Raji (cell line): ENCODE measurements around the gene KRTAP10-1.

Source experiments
- POLR2A ChIP-seq: IDR thresholded peaks from 2 replicates; pipeline ENCODE4 v1.6.1; 2011; ENCODE audit warnings: low read depth, low read length, control low read depth; ENCODE audit not compliant: insufficient read depth

KRTAP10-1 gene

GRCh38 chr21:44498280-44499210, 41.5 kb downstream of the KRTAP10-1 start:
- TF ChIP-seq POLR2A = no peak

DNA sequence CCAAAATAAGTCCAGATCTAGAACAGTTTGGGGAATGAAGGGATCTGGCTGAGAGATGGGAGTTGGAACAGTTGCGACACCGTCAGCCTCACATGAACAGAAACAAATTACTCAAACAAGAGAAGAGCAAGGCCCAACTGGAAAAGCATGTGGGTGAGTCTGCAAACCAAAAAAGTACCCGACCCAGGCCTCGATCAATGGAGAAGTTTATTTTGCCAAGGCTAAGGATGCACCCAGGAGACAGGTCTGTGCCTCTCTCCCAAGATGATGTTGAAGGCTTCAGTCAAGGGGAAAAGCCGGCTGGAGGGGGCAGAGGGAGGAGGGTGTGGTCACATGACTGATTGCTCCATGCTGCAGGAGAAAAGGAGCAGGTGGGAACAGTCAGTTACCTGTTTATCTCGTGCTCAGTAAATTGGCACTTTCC, 42.3 kb downstream of the KRTAP10-1 start:
- no peak for TF ChIP-seq POLR2A

DNA sequence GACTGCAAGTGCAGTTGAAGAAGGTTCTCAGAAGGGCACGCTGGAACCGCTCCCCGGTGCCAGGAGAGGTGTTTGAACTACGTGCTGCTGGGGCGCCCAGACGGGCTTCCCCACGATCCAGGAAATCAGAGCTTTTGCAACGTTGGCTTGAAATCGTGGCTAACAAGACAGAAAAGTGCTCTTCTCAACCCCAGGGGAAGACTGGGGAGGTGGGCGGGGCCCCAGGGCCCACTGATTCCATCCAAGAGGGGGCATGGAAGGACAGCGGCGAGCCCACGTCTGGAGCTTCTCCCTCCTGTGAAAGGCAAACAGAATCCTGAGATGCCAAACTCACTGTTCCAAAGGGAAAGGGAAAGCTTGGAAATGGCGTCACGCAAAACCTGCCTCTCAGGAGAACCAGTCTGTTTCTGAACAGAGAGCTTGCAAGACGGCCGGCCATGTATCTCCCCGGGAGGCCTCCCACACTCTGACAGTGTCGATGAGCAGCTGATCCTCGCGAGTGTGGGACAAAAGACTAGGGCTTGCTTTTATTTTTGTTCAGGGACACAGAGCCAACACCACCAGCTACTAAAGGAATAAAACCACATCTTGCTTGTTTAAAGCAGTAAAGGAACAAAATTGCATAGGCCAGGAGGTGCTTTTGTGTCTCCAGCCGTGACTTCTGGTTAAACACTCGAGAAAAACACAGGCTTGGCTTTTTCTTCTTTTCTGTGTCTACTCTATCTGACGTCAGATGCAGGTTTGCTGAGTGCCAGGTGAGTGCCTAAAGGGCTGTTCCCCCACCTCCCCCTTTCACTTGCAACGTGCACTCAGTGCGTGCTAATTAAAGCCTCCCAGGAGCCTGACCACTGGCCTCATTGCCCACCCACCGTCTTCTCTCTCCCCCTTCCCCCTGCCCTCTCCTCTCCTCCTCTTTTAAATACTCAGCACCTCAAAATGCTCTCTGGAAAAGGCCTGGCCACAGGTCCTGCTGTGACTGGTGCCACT, 43.1 kb downstream of the KRTAP10-1 start:
- TF ChIP-seq POLR2A = no peak

DNA sequence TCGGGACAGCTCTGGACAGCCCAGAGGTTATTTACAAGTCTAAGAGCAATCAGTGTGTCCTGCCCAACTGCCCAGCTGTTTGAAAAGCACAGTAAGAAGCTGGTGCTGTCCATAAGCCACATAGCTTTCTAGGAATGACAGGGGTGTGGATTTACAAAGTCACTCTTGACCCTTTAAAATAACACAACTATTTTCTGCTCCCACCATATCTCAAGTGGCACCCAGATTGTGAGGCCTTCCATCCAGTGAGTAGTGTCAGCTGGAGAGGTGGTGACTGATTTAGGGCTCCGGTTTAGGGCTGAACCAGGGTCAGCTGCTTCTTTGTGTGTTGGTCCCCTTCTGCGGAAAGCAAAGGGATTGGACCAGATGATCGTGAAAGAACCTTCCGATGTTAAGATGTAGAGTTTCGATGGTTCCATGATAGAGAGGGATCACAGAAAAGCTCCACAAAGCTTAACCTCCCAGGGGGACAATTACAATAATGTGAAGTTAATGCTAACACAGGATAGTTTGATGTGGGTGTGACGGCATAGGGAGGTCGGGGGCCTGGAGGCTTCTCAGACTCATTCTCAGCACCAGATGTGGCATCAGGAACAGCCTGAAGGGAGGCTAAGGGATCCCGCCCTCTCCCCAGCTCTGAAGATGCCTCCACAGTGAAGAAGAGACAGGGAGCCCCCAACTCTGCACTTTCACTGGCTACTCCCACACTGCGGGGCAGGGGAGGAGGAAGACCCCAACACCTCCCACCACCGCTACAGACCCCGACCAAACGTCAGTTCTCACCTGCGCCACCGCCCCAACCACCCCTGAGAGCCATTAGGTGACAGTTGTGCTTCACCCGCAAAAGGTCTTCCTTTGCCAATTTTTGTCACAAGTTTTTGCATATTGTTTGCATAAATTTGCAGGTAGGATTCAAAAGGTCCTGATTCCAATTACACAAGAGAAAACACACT, 44.1 kb downstream of the KRTAP10-1 start:
- TF ChIP-seq POLR2A = no peak

GRCh38 chr21:44494956-44495355, 45.0 kb downstream of the KRTAP10-1 start:
- no peak for TF ChIP-seq POLR2A

DNA sequence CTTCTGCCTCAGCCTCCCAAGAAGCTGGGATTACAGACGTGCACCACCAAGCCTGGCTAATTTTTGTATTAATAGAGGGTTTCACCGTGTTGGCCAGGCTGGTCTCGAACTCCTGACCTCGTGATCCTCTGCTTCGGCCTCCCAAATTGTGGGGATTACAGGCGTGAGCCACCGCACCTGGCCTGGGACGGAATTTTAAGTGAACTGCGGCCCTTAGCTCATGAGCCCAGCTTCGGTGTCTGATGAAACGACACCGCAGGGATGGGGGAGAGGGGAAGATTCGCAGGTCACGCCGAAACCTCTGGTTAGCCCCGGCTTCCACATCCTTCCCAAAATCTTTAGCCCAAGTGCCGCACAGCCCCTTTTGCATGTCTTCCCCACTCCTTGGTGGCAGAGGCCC, 45.6 kb downstream of the KRTAP10-1 start:
- no peak for TF ChIP-seq POLR2A

DNA sequence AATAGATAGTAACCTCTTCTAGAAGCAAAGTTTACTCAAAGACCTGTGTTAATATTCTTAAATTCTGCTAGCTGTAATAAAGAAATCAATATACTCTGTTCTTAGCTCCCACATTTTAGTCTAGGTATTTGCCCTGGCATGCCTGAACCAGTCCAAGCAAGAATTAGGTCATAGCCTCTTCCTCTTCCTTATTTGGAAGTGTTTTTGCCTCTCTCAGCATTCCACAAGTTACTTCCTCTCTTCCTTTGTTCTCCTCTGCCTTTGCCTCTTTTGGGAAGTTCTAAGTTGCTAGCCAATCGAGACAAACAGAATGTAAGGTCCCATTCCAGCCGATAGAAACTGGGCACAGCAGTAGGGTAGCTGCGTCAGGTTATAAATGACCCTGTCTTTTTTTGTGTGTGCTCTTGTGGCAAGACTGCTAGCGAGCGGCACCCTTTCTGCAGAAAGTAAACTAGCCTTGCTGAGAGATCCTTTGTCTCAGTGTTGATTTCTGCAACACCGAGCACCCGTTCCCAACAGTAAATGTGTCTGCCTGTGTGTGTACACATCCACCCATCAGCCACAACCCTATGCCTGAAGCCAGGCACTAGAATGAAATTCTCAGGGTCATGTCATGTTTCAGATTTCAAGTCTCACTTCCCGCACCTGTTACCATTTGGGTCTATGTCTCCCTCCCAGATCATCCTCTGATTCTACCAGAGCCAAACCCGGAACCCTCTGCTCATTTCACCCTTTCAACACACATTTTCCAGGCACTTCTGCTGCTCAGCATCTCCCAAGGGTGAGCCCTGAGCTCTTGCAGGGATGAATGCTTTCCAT, 47.2 kb downstream of the KRTAP10-1 start:
- TF ChIP-seq POLR2A = no peak

DNA sequence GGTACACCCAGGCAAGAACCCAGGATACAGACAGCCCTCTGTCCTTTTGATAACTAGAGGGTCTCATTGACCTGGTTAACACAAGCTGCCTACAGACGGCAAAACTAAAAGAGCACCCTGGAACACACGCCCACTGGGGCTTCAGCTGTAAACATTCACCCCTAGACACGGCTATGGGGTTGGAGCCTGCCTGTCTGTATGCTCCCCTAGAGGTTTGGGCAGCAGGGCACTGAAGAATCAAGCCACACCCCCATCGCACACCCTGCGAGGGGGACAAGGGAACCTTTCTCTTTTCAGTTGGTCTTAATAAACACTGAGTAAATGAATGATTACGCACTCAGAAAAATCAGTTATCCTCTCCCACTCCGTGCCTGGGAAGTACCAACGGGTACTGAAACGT, 49.2 kb downstream of the KRTAP10-1 start:
- TF ChIP-seq POLR2A = no peak

- no peak for TF ChIP-seq POLR2A
Measured at GRCh38 chr21:44490405-44490804, 49.6 kb downstream of the KRTAP10-1 start.

DNA sequence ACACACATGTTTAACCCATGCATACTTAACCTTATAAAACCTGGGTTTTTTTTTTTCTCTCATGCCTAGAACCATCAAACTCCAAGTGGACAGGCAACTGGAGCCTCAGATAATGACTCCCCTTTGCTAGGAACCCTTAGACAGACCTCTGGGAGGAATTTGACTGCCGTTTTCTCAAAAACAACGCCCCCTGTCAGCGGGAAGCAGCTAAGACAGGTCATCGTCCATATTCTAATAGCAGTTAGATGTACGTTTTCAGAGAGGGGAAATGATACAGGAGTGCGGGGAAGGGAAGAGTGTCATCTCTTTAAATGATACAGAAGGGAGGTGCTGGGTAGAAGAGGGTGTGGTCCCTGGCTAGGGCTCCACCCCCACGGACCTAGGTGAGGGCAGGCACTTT, 50.0 kb downstream of the KRTAP10-1 start:
- no peak for TF ChIP-seq POLR2A
